Measurements from ENCODE around the gene FBRSL1.
"Not testable (repeated sequence)": the region's sequence is repeated elsewhere in the genome, so short reads cannot be mapped to it uniquely, and the experiment has no call there.

FBRSL1 gene

GRCh38 chr12:132454193-132454932 lies 35.6 kb upstream of the FBRSL1 start:
- no peak for DNase-seq

GRCh38 chr12:132454933-132455418 lies 35.0 kb upstream of the FBRSL1 start:
- DNase-seq = no peak

DNA sequence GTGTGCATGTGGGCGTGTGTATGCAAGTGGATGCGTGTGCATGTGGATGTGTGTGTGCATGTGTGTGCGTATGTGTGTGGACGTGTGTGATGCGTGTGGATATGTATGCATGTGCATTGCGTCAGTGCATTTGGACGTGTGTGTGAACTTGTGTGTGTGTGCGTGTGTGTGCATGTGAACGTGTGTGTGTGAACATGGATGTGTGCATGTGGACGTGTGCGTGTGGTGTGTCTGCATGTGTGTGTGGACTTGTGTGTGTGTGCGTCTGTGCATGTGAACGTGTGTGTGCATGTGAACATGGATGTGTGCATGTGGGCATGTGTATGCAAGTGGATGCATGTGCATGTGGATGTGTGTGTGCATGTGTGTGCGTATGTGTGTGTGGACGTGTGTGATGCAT lies 34.4 kb upstream of the FBRSL1 start:
- DNase-seq = no peak

DNA sequence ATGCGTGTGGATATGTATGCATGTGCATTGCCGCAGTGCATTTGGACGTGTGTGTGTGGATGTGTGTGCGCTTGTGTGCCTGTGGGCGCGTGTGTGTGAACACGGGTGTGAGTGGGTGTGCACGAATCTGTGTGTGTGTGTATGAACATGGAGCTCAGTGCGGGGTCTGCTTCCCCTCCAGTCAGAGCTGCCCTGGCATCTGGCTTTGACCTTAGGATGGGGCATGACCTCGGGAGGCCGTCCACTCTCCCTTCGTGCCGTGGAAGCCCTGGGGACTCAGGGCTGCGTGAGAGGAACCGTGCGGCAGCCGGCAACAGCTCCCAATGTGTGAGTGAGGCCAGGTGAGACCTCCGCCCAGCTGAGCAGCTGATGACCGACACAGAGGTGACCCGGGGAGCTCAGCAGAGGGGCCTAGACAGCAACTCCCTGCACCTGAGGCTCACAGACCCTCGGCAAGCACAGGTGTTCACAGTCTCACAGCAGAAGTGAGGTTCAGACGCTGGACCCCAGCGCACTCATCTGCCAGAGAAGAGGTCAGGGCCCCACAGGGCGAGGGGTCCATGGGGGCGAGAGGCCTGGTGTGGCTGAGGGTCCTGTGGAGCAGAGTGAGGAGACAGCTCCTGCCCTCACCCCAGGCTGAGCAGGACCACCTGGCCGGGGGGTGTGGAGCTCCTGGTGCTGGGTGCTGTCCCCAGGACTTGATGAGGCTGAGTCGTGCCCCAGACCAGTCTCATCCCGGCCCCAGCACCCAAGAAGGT lies 33.6 kb upstream of the FBRSL1 start:
- no peak for DNase-seq

DNA sequence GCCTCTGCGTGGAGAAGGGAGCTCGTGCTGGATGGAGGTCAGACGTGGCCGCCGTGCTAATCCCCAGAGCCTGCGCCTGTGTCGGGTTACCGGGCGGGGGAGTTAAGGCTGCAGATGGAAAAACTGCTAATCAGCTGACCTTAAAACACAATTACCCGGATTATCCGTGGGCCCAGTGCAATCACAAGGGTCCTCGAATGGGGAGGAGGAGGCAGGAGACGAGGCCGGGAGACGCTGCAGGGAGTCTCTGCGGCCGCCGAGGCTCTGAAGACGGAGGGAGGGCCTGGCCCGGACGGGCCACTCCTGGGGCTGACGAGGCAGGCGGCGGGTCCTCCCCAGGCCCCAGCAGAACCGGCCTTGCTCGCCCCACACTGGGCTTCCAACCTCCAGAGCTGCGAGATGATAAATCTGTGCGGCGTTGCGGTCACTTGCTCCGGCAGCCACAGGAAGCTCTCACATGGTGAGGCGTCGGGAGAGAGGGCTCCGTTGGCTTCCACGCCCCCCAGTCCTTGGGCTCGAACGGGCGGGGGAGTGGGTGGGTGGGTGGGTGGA lies 32.9 kb upstream of the FBRSL1 start:
- no peak for DNase-seq

DNA sequence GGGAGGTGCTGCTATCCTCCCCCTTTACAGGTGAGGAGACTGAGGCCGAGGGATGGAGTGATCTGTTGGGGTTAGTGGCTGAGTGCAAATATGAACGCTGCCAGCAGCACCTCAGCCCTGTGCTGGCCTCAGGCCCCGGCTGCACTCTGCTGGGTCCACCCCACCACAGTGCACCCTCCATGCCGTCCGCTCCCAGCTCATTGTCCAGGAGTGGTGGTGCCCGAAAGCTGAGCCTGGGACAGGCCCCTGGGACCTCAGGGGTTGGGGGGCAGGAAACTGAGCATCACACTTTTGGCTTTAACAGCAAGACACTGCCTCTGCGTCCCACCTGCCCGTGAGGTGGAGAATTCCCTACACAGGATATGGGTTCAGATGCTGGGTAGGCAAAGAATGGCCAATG lies 31.5 kb upstream of the FBRSL1 start:
- DNase-seq = no peak

DNA sequence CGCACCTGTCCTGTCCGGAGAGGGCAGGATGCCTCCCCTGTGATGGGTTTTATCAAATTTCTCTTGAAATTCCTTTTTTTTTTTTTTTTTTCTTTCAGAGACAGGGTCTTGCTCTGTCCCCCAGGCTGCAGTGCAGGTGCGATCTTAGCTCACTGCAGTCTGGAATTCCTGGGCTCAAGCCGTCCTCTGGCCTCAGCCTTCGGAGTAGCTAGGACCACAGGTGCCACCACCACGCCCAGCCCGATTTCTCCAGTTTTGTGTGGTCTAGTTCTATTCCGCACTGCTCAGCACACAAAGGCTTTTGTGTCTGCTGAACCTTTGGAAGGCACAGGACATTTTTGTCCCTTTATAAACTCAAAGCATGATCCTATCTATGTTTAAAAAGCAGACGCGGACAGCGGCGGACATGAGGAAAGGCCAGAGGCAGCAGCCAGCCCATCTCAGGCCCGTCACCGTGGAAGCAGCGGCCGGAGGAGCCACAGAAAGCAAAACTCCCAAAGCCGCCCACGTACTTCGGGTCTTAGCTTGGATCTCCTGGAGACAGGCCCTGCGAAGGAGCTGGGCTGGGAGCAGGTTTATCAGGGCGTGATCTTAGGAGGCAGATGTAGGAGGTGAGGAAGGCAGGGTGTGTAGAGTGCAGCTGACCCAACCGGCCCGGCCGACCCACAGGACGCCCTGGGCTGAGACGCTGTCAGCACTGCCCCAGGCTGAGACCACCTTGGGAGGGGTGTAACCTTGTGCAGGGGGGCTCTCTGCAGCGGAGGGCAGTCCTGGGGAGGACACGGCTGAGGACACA lies 30.9 kb upstream of the FBRSL1 start:
- DNase-seq = no peak

DNA sequence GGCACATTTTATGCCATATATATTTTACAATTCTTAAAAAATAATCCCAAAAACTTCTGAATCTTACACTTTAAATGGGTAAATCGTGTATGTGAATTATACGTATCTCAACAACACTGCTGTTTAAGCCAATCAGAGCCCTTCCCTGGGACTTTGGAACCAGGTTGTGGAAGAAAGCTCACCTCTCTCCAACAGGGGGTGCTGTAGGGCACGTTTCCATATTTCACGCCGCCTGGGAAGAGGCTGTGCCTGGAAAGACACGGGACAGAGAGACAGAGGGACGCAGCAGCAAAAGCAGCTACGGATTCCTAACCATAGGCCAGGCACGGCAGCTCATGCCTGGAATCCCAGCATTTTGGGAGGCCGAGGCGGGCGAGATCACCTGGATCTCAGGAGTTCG lies 29.4 kb upstream of the FBRSL1 start:
- no peak for DNase-seq

DNA sequence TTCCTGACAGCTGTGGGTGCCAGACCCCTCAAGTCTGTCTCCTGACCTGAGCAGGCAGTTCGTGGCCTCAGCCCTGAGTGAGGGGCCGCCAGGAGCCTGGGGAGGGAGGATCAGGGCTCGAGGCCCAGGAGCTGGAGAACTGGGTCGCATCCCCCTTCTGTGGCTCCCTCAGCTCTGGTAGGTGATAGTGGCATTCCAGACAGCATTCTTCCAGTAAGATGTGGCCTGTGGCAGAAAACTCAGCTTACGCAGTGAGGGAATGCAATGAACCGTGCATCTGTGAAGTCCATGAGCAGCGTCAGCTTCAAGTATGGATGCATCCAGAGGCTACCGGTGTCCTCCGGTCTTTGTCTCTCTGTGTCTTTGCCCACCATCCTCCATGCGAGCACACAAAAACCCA lies 28.4 kb upstream of the FBRSL1 start:
- no peak for DNase-seq

- no peak for DNase-seq
Measured at GRCh38 chr12:132462788-132463187, 27.2 kb upstream of the FBRSL1 start.

- not testable (repeated sequence) for DNase-seq
Measured at GRCh38 chr12:132463284-132463924, 26.5 kb upstream of the FBRSL1 start.

DNA sequence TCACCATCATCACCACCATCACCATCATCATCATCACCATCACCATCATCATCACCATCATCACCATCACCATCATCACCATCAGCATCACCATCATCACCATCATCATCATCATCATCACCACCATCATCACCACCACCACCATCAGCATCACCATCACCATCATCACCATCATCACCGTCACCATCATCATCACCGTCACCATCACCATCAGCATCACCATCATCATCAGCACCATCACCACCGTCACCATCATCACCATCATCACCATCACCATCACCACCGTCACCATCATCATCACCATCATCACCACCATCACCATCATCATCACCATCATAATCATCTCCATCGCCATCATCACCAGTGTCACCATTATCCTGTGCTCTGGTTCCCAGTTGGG lies 25.6 kb upstream of the FBRSL1 start:
- DNase-seq = not testable (repeated sequence)

GRCh38 chr12:132464820-132465219 lies 25.1 kb upstream of the FBRSL1 start:
- DNase-seq = no peak

DNA sequence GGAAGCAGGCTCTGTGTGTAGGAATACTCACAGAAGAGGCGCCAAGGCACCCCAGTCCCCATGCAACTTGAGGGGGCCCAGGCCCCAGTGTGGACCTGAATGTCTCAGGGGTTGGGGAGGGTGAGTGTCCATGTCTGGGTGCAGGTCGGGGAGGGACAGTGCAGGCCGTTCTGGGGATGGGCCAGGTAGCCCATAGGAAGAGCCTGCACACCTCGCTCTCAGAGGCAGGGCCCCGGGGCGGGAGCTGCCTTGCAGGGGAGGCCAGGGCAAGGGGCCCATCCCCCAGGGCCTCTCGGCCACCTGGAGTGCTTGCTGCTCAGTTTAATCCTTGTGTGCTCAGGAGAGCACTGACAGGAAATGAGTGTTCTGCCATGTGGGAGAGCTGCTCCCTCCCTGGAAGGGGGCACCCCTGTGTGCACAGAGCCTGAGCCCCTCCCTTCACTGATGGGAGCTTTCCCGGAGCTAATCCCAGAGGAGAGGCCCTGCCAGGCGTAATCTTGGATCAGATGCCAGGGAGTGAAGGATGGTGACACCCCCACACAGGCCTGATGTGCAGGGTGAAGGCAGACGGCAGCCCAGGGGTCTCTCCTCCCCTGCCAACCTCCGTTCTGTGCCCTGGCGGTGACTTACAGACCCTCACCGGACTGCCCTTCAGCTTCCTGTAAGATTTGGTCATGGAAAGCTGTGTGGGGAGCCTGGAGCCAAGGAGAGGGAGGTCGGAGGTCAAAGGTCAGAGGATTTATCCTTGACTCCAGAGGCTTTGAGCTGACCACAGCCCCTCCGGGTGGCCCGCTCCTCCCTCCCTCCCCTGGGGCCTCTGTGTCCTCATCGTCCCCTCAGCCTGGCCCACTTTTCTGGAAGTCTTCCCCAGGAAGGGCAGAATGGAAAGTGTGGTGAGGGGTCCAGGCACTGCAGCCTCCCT lies 24.4 kb upstream of the FBRSL1 start:
- no peak for DNase-seq

- no peak for DNase-seq
Measured at GRCh38 chr12:132466241-132467201, 23.4 kb upstream of the FBRSL1 start.

- no peak for DNase-seq
Measured at GRCh38 chr12:132467511-132467910, 22.4 kb upstream of the FBRSL1 start.

GRCh38 chr12:132469423-132469822 lies 20.5 kb upstream of the FBRSL1 start:
- DNase-seq = no peak

- DNase-seq = no peak
Measured at GRCh38 chr12:132470397-132470796, 19.6 kb upstream of the FBRSL1 start.

DNA sequence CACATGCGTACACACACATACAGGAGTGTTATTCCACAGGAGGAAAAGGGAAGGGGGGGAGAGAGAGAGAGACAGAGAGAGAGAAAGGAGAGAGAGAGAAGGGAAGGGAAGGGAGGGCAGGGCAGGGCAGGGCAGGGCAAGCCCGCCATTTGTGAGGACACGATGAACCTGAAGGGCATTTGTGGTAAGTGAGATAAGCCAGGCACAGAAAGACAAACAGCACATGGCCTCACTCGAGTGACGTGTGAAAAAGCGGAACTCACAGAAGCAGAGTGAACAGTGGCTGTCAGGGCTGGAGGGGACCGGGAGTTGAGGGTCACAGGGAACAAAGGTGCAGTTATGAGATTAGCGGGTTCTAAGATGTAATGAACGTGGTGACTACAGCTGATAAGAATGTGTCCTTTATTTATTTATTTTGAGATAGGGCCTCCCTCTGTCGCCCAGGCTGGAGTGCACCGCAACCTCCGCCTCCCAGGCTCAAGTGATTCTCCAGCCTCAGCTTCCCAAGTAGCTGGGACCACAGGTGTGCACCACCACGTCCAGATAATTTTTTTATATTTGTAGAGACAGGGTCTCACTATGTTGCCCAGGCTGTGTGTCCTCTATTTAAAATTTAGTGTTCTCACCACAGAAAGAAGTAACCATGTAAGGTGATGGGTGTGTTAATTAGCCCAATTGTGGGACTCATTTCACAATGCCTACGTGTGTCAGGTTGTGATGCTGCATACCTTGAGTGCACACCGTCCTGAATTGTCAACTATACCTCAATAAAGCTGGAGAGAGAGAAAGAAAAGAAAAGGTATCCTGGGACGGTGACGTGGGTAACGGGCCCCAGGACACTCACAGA lies 18.7 kb upstream of the FBRSL1 start:
- DNase-seq = no peak
